Endothelial cell of umbilical vein (primary cell): ENCODE results near the gene MUC3A. TPM values are rescaled to one million over a fixed set of nuclear protein-coding genes. Genes with fewer than 3 reads are reported as not detected.

Experiments
- BruUV-seq: library from RNA; stranded (reverse); fragments of 400-500 nt; replicated peaks from 2 replicates; lab custom pipeline; 2021; lab: Mats Ljungman, UMichigan
- CTCF ChIA-PET: fragments of 300-600, 350-600 bp; sonication (Branson Sonifier 250); formaldehyde crosslinking; loops from one replicate; lab custom pipeline; 2021; ENCODE audit warnings: antibody characterized with exemption, inconsistent platforms; lab: Charles Lee
- POLR2A ChIA-PET: fragments of 300-600, 350-600 bp; sonication (Branson Sonifier 250); formaldehyde crosslinking; loops from one replicate; lab custom pipeline; 2021; ENCODE audit warnings: antibody characterized with exemption, inconsistent platforms; lab: Charles Lee
- DNase-seq: peaks from one replicate; pipeline ENCODE4 v3.0.0-alpha.2; 2011; ENCODE audit warnings: low read depth, low spot score
- FAIRE-seq: peaks from 2 replicates; lab custom pipeline; 2011; peaks lifted over from hg19 to GRCh38; lab: Jason Lieb, UNC
- H2AFZ ChIP-seq: 2 replicates; pipeline ENCODE4 v1.6.0; 2012; ENCODE audit warnings: low read depth, low read length, control low read depth, inconsistent platforms
- H3K27ac ChIP-seq: 2 replicates; pipeline ENCODE4 v1.5.1; 2011; ENCODE audit warnings: low read depth, mild to moderate bottlenecking, control low read depth, low read length, moderate library complexity; ENCODE audit not compliant: insufficient read depth
- H3K27me3 ChIP-seq, 2 experiments: 2 replicates each; pipeline versions ENCODE4 v1.6.0 to v1.6.1; 2011; ENCODE audit warnings: low read length in 2 of 2, mixed read lengths in 1 of 2; ENCODE audit not compliant: control insufficient read depth in 2 of 2, insufficient read depth in 2 of 2
- H3K36me3 ChIP-seq, 2 experiments: 2 replicates in 1 of 2; 3 replicates in 1 of 2; pipeline ENCODE4 v1.5.1; 2011; ENCODE audit warnings: low read length in 2 of 2, mild to moderate bottlenecking in 1 of 2, moderate library complexity in 1 of 2; ENCODE audit not compliant: control insufficient read depth in 2 of 2, insufficient read depth in 2 of 2; ENCODE audit errors: extremely low read depth in 1 of 2
- H3K4me1 ChIP-seq: 3 replicates; pipeline ENCODE4 v1.5.1; 2011; ENCODE audit warnings: mild to moderate bottlenecking, low read length; ENCODE audit not compliant: control insufficient read depth, insufficient read depth; ENCODE audit errors: extremely low read depth
- H3K4me2 ChIP-seq: 2 replicates; pipeline ENCODE4 v1.6.1; 2011; ENCODE audit warnings: low read length, control low read depth, mixed read lengths; ENCODE audit not compliant: insufficient read depth
- H3K4me3 ChIP-seq, 3 experiments: fragments of 200-600 bp in 1 of 3; sonication (generic), shearing (Covaris generic) in 1 of 3; replicated peaks in 1 of 3; 2 replicates each; pipeline ENCODE4 v1.5.1; 2011 to 2016; ENCODE audit warnings: control low read depth in 3 of 3, low read length in 3 of 3, mild to moderate bottlenecking in 2 of 3, inconsistent platforms in 1 of 3, low read depth in 1 of 3, moderate library complexity in 1 of 3; ENCODE audit not compliant: insufficient read depth in 1 of 3
- H3K79me2 ChIP-seq: 2 replicates; pipeline ENCODE4 v1.6.0; 2012; ENCODE audit warnings: low read length, inconsistent platforms; ENCODE audit not compliant: control insufficient read depth, insufficient read depth
- H3K9ac ChIP-seq: replicated peaks from 2 replicates; pipeline ENCODE3; 2011; ENCODE audit warnings: low read length, control low read depth; ENCODE audit not compliant: insufficient read depth; ENCODE audit errors: extremely low read depth
- H3K9me1 ChIP-seq: replicated peaks from 3 replicates; pipeline ENCODE4 v1.6.0; 2011; ENCODE audit warnings: mild to moderate bottlenecking, low read length; ENCODE audit not compliant: control insufficient read depth, insufficient read depth; ENCODE audit errors: extremely low read depth
- H3K9me3 ChIP-seq: replicated peaks from 2 replicates; pipeline ENCODE4 v1.5.1; 2012; ENCODE audit warnings: low read length, inconsistent platforms; ENCODE audit not compliant: control insufficient read depth, insufficient read depth
- H4K20me1 ChIP-seq: replicated peaks from 2 replicates; pipeline ENCODE3; 2011; ENCODE audit warnings: mild to moderate bottlenecking, low read length; ENCODE audit not compliant: control insufficient read depth, insufficient read depth; ENCODE audit errors: extremely low read depth
- EZH2 ChIP-seq: IDR thresholded peaks from 2 replicates; pipeline ENCODE4 v1.6.1; 2012; ENCODE audit warnings: borderline replicate concordance, low read depth, mild to moderate bottlenecking, moderate library complexity, low read length, inconsistent platforms; ENCODE audit not compliant: severe bottlenecking
- FOS ChIP-seq: IDR thresholded peaks from 2 replicates; pipeline ENCODE4 v1.6.1; 2011; ENCODE audit warnings: mild to moderate bottlenecking, low read length, moderate library complexity, borderline replicate concordance; ENCODE audit not compliant: insufficient read depth
- GATA2 ChIP-seq: IDR thresholded peaks from 2 replicates; pipeline ENCODE4 v1.7.0; 2011; ENCODE audit warnings: low read depth, mild to moderate bottlenecking, moderate library complexity, mixed read lengths, low read length; ENCODE audit not compliant: insufficient read length, insufficient read depth
- JUN ChIP-seq: IDR thresholded peaks from 2 replicates; pipeline ENCODE4 v1.6.1; 2011; ENCODE audit warnings: borderline replicate concordance, low read depth; ENCODE audit not compliant: insufficient read length, insufficient read depth
- MYC ChIP-seq: IDR thresholded peaks from one replicate; pipeline ENCODE4 v1.6.1; 2011; ENCODE audit warnings: mild to moderate bottlenecking, low read depth, low read length
- POLR2A ChIP-seq: IDR thresholded peaks from 2 replicates; pipeline ENCODE4 v1.6.1; 2012; ENCODE audit warnings: low read depth, mild to moderate bottlenecking, control low read depth, low read length
- POLR2AphosphoS5 ChIP-seq: IDR thresholded peaks from 2 replicates; pipeline ENCODE4 v1.6.1; 2012; ENCODE audit warnings: low read depth, mild to moderate bottlenecking, control low read depth, low read length, moderate library complexity; ENCODE audit not compliant: insufficient read depth
- dilution Hi-C: fragments of 300-500 bp; cut with MboI; formaldehyde crosslinking; loops from one replicate; pipeline ENCODE4 v1.15.0; 2019; ENCODE audit warnings: low sequenced_read_pairs; ENCODE audit not compliant: extremely low pct_ligation_motif_present
- intact Hi-C: fragments of 100-400 bp; cut with micrococcal nuclease; formaldehyde crosslinking; loops from one replicate; pipeline ENCODE4 v1.10.0; 2022
- polyA plus RNA-seq, 4 experiments: library from polyadenylated mRNA; depleted of rRNA in 3 of 4; stranded (reverse) in 3 of 4; unstranded in 1 of 4; fragments of >200 nt; gene quantifications; 2 replicates each; pipeline versions ENCODE4 v1.2.1 to v1.2.3, GENCODE V29; 2011 to 2012; ENCODE audit warnings: missing spikeins in 1 of 4
- total RNA-seq: library from RNA; stranded (reverse); gene quantifications from 2 replicates; pipeline ENCODE4 v1.2.3, GENCODE V29; 2021
- TF ChIP-seq, protein P1 (sequence below), 2 donors: IDR thresholded peaks; 1 replicate in 1 of 2; 2 replicates in 1 of 2; pipeline ENCODE4 v1.5.1; 2011; ENCODE audit warnings: low read length in 2 of 2, mild to moderate bottlenecking in 2 of 2, moderate library complexity in 2 of 2, control low read depth in 1 of 2, inconsistent platforms in 1 of 2, low read depth in 1 of 2; ENCODE audit not compliant: insufficient read depth in 1 of 2; ENCODE audit errors: extremely low read depth in 1 of 2
- TF ChIP-seq, protein P2 (sequence below): IDR thresholded peaks from 2 replicates; pipeline ENCODE4 v1.6.1; 2011; ENCODE audit not compliant: insufficient read depth, insufficient read length

MUC3A gene
- total and polyA plus RNA-seq, 2 donors (not counting 3 experiments of a cell fraction or from before 2014, with no cell fraction given) = not detected

DNA sequence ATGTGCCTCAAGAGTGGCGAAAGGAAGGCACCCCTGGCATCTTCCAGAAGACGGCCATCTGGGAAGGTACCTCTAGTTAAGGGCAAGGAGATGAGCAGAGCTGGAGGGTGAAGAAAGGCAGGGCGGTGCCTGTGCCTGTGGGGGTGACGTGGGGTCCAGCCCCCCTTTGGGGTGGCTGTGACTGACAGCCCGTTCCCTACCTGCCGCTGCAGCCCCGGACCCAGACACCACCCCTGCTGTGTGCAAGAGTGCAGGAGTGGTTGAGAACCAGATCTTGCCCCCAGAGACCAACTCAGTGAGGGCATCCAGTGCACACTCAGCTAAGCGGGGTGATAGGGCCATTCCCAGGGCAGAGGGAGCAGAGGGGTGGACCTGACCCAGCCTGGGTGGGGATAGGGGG lies 66.3 kb downstream of the MUC3A start:
- BruUV-seq = no TSS peak
- no peaks in the 10 kb centered on the region for H3K9me3 ChIP-seq
- H3K27me3 ChIP-seq = no peaks in the 10 kb centered on the region
- H3K79me2 ChIP-seq = no peaks in the 10 kb centered on the region
- POLR2A ChIA-PET = no interaction called here
- no peak overlapping the region for H3K4me2 ChIP-seq
- no peak overlapping the region for H3K27ac ChIP-seq
- dilution Hi-C loops (no loop called here), intact Hi-C loops (loop anchor here (10.0 kb wide), 1 partner anchor 51 kb away; the partner anchor contains the start of gene MUC12)
- TF ChIP-seq, protein P1, sequence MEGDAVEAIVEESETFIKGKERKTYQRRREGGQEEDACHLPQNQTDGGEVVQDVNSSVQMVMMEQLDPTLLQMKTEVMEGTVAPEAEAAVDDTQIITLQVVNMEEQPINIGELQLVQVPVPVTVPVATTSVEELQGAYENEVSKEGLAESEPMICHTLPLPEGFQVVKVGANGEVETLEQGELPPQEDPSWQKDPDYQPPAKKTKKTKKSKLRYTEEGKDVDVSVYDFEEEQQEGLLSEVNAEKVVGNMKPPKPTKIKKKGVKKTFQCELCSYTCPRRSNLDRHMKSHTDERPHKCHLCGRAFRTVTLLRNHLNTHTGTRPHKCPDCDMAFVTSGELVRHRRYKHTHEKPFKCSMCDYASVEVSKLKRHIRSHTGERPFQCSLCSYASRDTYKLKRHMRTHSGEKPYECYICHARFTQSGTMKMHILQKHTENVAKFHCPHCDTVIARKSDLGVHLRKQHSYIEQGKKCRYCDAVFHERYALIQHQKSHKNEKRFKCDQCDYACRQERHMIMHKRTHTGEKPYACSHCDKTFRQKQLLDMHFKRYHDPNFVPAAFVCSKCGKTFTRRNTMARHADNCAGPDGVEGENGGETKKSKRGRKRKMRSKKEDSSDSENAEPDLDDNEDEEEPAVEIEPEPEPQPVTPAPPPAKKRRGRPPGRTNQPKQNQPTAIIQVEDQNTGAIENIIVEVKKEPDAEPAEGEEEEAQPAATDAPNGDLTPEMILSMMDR (IDR thresholded peaks at IDR 0.05; ENCODE audit: extremely low read depth in 1 of 2, insufficient read depth in 1 of 2, low read depth in 1 of 2, low read length in 2 of 2) = no peak
- no peak for TF ChIP-seq GATA2
- no peak for TF ChIP-seq MYC
- TF ChIP-seq POLR2A = no peak
- TF ChIP-seq POLR2AphosphoS5 = no peak
- TF ChIP-seq, protein P2, sequence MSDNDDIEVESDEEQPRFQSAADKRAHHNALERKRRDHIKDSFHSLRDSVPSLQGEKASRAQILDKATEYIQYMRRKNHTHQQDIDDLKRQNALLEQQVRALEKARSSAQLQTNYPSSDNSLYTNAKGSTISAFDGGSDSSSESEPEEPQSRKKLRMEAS = no peak
- TF ChIP-seq FOS = no peak
- TF ChIP-seq JUN = no peak
- TF ChIP-seq EZH2 = no peak
- FAIRE-seq = no peak
- CTCF ChIA-PET = no interaction called here
- DNase-seq = no peak
- H3K9me1 ChIP-seq = no peaks in the 10 kb centered on the region
- H3K9ac ChIP-seq = no peak overlapping the region
- peaks cover 3% of the 10 kb centered on the region for H3K4me1 ChIP-seq
- H3K4me3 ChIP-seq = no peak overlapping the region
- H2AFZ ChIP-seq = no peak overlapping the region
- H4K20me1 ChIP-seq = no peaks in the 10 kb centered on the region
- no peaks in the 10 kb centered on the region for H3K36me3 ChIP-seq
